H9 (cell line): ENCODE results near the gene TYRP1. TPM values are rescaled to one million over a fixed set of nuclear protein-coding genes. Genes with fewer than 3 reads are reported as not detected.

Experiments used
- DNase-seq: peaks from one replicate; pipeline ENCODE4 v3.0.0-alpha.2; 2017
- H2AFZ ChIP-seq: one replicate; pipeline ENCODE4 v1.6.1; 2013; ENCODE audit warnings: mild to moderate bottlenecking, low read length, control low read depth, moderate library complexity
- H2AK5ac ChIP-seq: 2 replicates; pipeline ENCODE4 v1.6.1; 2013; ENCODE audit warnings: low read length, control low read depth, mixed read lengths; ENCODE audit not compliant: insufficient read length
- H2BK120ac ChIP-seq: one replicate; pipeline ENCODE4 v1.6.1; 2013; ENCODE audit warnings: low read depth, mild to moderate bottlenecking, low read length, control low read depth, inconsistent platforms; ENCODE audit not compliant: poor library complexity, severe bottlenecking
- H2BK12ac ChIP-seq: 2 replicates; pipeline ENCODE4 v1.6.1; 2013; ENCODE audit warnings: low read length, control low read depth, mixed read lengths, low read depth; ENCODE audit not compliant: insufficient read length
- H2BK15ac ChIP-seq: 2 replicates; pipeline ENCODE4 v1.6.1; 2013; ENCODE audit warnings: low read depth, low read length, control low read depth
- H2BK20ac ChIP-seq: one replicate; pipeline ENCODE4 v1.6.1; 2013; ENCODE audit warnings: low read depth, mild to moderate bottlenecking, low read length, control low read depth, inconsistent platforms; ENCODE audit not compliant: poor library complexity, severe bottlenecking
- H2BK5ac ChIP-seq: 2 replicates; pipeline ENCODE4 v1.6.1; 2013; ENCODE audit warnings: low read length, control low read depth, mixed read lengths; ENCODE audit not compliant: insufficient read length
- H3K14ac ChIP-seq: 2 replicates; pipeline ENCODE4 v1.6.1; 2013; ENCODE audit warnings: low read length, control low read depth; ENCODE audit not compliant: insufficient read depth
- H3K18ac ChIP-seq: 2 replicates; pipeline ENCODE4 v1.6.1; 2013; ENCODE audit warnings: low read depth, mild to moderate bottlenecking, mixed read lengths, low read length, control low read depth; ENCODE audit not compliant: insufficient read length
- H3K23ac ChIP-seq: 2 replicates; pipeline ENCODE4 v1.6.1; 2013; ENCODE audit warnings: low read length, control low read depth, mixed read lengths, low read depth; ENCODE audit not compliant: insufficient read length
- H3K23me2 ChIP-seq: 2 replicates; pipeline ENCODE4 v1.6.1; 2013; ENCODE audit warnings: low read depth, mild to moderate bottlenecking, mixed read lengths, low read length, control low read depth; ENCODE audit not compliant: insufficient read length, poor library complexity, severe bottlenecking
- H3K27ac ChIP-seq: 2 replicates; pipeline ENCODE4 v1.5.1; 2013; ENCODE audit warnings: low read length, control low read depth, mixed read lengths, low read depth; ENCODE audit not compliant: insufficient read length
- H3K27me3 ChIP-seq: 2 replicates; pipeline ENCODE4 v1.6.1; 2013; ENCODE audit warnings: low read length, control low read depth, inconsistent platforms; ENCODE audit not compliant: insufficient read depth
- H3K4ac ChIP-seq: 2 replicates; pipeline ENCODE4 v1.6.1; 2013; ENCODE audit warnings: low read depth, mild to moderate bottlenecking, control low read depth, inconsistent platforms, low read length, moderate library complexity
- H3K4me1 ChIP-seq: 2 replicates; pipeline ENCODE4 v1.6.1; 2013; ENCODE audit warnings: low read length, control low read depth, inconsistent platforms; ENCODE audit not compliant: insufficient read depth
- H3K4me2 ChIP-seq: 2 replicates; pipeline ENCODE4 v1.6.1; 2013; ENCODE audit warnings: low read length, control low read depth, mixed read lengths; ENCODE audit not compliant: insufficient read length, insufficient read depth
- H3K56ac ChIP-seq: 2 replicates; pipeline ENCODE4 v1.6.1; 2013; ENCODE audit warnings: low read depth, mild to moderate bottlenecking, mixed read lengths, low read length, control low read depth; ENCODE audit not compliant: insufficient read length
- H3K79me1 ChIP-seq: 2 replicates; pipeline ENCODE4 v1.6.1; 2013; ENCODE audit warnings: low read depth, mild to moderate bottlenecking, moderate library complexity, low read length, control low read depth, inconsistent platforms; ENCODE audit not compliant: insufficient read depth, poor library complexity, severe bottlenecking
- H3K79me2 ChIP-seq: 2 replicates; pipeline ENCODE4 v1.6.1; 2013; ENCODE audit warnings: low read length, control low read depth, inconsistent platforms; ENCODE audit not compliant: insufficient read depth
- H3K9ac ChIP-seq: 2 replicates; pipeline ENCODE4 v1.6.1; 2013; ENCODE audit warnings: low read length, control low read depth, mixed read lengths; ENCODE audit not compliant: insufficient read length; ENCODE audit errors: extremely low read depth
- H3K9me3 ChIP-seq: one replicate; pipeline ENCODE4 v1.6.1; 2013; ENCODE audit warnings: low read depth, low read length, inconsistent platforms; ENCODE audit not compliant: control insufficient read depth
- H3T11ph ChIP-seq: one replicate; pipeline ENCODE4 v1.6.1; 2013; ENCODE audit warnings: mild to moderate bottlenecking, low read length, control low read depth, inconsistent platforms
- H4K20me1 ChIP-seq: one replicate; pipeline ENCODE4 v1.6.1; 2013; ENCODE audit not compliant: control insufficient read depth, insufficient read length, insufficient read depth
- H4K5ac ChIP-seq: 2 replicates; pipeline ENCODE4 v1.6.1; 2013; ENCODE audit warnings: low read depth, mild to moderate bottlenecking, mixed read lengths, low read length, control low read depth; ENCODE audit not compliant: insufficient read length
- H4K8ac ChIP-seq: replicated peaks from 2 replicates; pipeline ENCODE4 v1.6.1; 2013; ENCODE audit warnings: low read length, control low read depth, mixed read lengths, low read depth; ENCODE audit not compliant: insufficient read length
- H4K91ac ChIP-seq: 2 replicates; pipeline ENCODE4 v1.6.1; 2013; ENCODE audit warnings: low read depth, mild to moderate bottlenecking, moderate library complexity, mixed read lengths, low read length, control low read depth; ENCODE audit not compliant: insufficient read length
- H3K27ac Mint-ChIP-seq, 3 experiments: 2 replicates in 2 of 3; 3 replicates in 1 of 3; pipeline ENCODE4 v1.8.0; 2020 to 2021; ENCODE audit warnings: mixed read lengths in 3 of 3, mild to moderate bottlenecking in 1 of 3, moderate library complexity in 1 of 3
- H3K27me3 Mint-ChIP-seq: 2 replicates; pipeline ENCODE4 v1.8.0; 2021; ENCODE audit warnings: low read depth, mild to moderate bottlenecking, moderate library complexity, mixed read lengths
- H3K36me3 Mint-ChIP-seq, 3 experiments: 2 replicates in 2 of 3; 3 replicates in 1 of 3; pipeline ENCODE4 v1.8.0; 2020 to 2021; ENCODE audit warnings: low read depth in 3 of 3, mixed read lengths in 3 of 3; ENCODE audit not compliant: insufficient read depth in 1 of 3
- H3K4me1 Mint-ChIP-seq, 2 experiments: 2 replicates each; pipeline ENCODE4 v1.8.0; 2020; ENCODE audit warnings: mixed read lengths in 2 of 2
- H3K4me3 Mint-ChIP-seq, 2 experiments: 2 replicates in 1 of 2; 3 replicates in 1 of 2; pipeline ENCODE4 v1.8.0; 2020 to 2021; ENCODE audit warnings: mild to moderate bottlenecking in 2 of 2, mixed read lengths in 2 of 2, moderate library complexity in 1 of 2
- H3K9me3 Mint-ChIP-seq, 2 experiments: 2 replicates in 1 of 2; 3 replicates in 1 of 2; pipeline ENCODE4 v1.8.0; 2020; ENCODE audit warnings: mild to moderate bottlenecking in 2 of 2, mixed read lengths in 2 of 2, moderate library complexity in 1 of 2
- CTCF ChIP-seq: fragments of 200-600 bp; sonication (generic); conservative IDR thresholded peaks from 3 replicates; pipeline ENCODE4 v1.8.0; 2021; ENCODE audit warnings: antibody characterized with exemption, mild to moderate bottlenecking
- WGBS: extraction: QIAGEN DNeasy Blood & Tissue Kit; methylation state at CpG from one replicate; pipeline ENCODE4 v1.1.7; 2013; ENCODE audit warnings: missing lambda C conversion rate, low lambda C conversion rate, mixed read lengths; ENCODE audit not compliant: insufficient read length; ENCODE audit errors: extremely low coverage; 5-methylcytosine and 5-hydroxymethylcytosine counted together
- total RNA-seq: library from RNA; stranded (reverse); gene quantifications from 2 replicates; pipeline ENCODE4 v1.2.1, GENCODE V29; 2021

The TYRP1 gene
- total RNA-seq, 1 experiment from 2014 or later = not detected

- Histone ChIP-seq H2BK15ac (no peak overlapping the region), H3K79me1 (no peaks in the 10 kb centered on the region), H3K18ac (no peak overlapping the region), H4K5ac (no peak overlapping the region), H2BK12ac (no peak overlapping the region), H2AK5ac (no peak overlapping the region), H3K4me2 (no peak overlapping the region), H3K9ac (no peak overlapping the region), H4K91ac (no peak overlapping the region), H3K14ac (no peak overlapping the region; the same call in 1 of the 2 replicates), H3K9me3 (no peaks in the 10 kb centered on the region), H3K23ac (no peak overlapping the region), H4K8ac (no peak overlapping the region), H2BK20ac (no peak overlapping the region), H3K27me3 (no peaks in the 10 kb centered on the region), H2BK5ac (no peak overlapping the region), H3K27ac (no peak overlapping the region), H3K56ac (no peak overlapping the region), H3K79me2 (no peaks in the 10 kb centered on the region), H3K4ac (no peak overlapping the region), H2BK120ac (no peak overlapping the region), H3K4me1 (no peaks in the 10 kb centered on the region), H3K23me2 (no peaks in the 10 kb centered on the region), H3T11ph (no peak overlapping the region), H2AFZ (no peak overlapping the region), H4K20me1 (no peaks in the 10 kb centered on the region)
- Mint-ChIP-seq H3K4me3 (no peak overlapping the region), H3K36me3 (no peaks in the 10 kb centered on the region), H3K27me3 (no peaks in the 10 kb centered on the region), H3K27ac (no peak overlapping the region), H3K4me1 (no peaks in the 10 kb centered on the region), H3K9me3 (no peaks in the 10 kb centered on the region; a peak in 1 of 5 replicates)
- DNase-seq = no peak
- TF ChIP-seq CTCF = no peak
- WGBS = no CpG with 5 or more reads among the region's 10 CpGs
Measured at GRCh38 chr9:12658531-12659209, 34.5 kb upstream of the TYRP1 start.
